Bronchial epithelial cell (primary cell): ENCODE measurements around the gene CSPG5. TPM values are rescaled to one million over a fixed set of nuclear protein-coding genes. Genes with fewer than 3 reads are reported as not detected.

Experiments used
- DNase-seq: peaks from one replicate; pipeline ENCODE4 v3.0.0-alpha.2; 2010; ENCODE audit warnings: low read depth
- FAIRE-seq: peaks from 2 replicates; lab custom pipeline; 2011; peaks lifted over from hg19 to GRCh38; lab: Jason Lieb, UNC
- H3K27me3 ChIP-seq: 2 replicates; pipeline ENCODE4 v1.5.1; 2011; ENCODE audit warnings: low read length; ENCODE audit not compliant: control insufficient read depth, insufficient read depth
- H3K36me3 ChIP-seq: 2 replicates; pipeline ENCODE4 v1.5.1; 2011; ENCODE audit warnings: low read length; ENCODE audit not compliant: control insufficient read depth, insufficient read depth
- H3K4me3 ChIP-seq: 2 replicates; pipeline ENCODE4 v1.5.1; 2011; ENCODE audit warnings: mild to moderate bottlenecking, low read depth, low read length, control low read depth
- total RNA-seq: library from RNA; depleted of rRNA; stranded (reverse); fragments of >200 nt; gene quantifications from 2 replicates; pipeline ENCODE4 v1.2.1, GENCODE V29; 2014
- TF ChIP-seq, protein P1 (sequence below): IDR thresholded peaks from 2 replicates; pipeline ENCODE4 v1.5.1; 2011; ENCODE audit warnings: mild to moderate bottlenecking, moderate library complexity, low read length, control low read depth, inconsistent platforms; ENCODE audit not compliant: insufficient read depth, severe bottlenecking

CSPG5 gene
- total RNA-seq, 1 donor from 2014 or later: 0.26 TPM

DNA sequence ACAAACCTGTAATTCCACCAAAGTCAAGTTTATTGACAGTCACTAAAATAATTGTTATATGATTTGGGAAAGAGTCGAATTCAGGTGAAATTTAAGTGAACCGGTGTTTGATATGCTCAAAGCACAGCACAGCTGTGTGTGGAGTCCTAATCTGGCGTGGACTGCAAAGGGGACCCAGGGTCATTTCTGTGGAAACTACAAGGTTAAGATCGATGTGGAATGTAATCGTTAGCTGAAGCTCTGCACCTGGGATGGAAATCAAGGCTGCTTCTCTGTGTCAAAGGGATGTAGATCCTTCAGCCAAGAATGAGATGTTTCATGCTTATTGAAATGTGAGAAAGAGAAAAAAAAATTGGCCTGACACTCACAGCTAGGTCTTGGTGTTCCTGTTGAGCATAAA, 63.6 kb downstream of the CSPG5 start:
- H3K4me3 ChIP-seq: no peak overlapping the region
- H3K36me3 ChIP-seq: peaks cover 2% of the 10 kb centered on the region
- DNase-seq (no peak), FAIRE-seq (no peak)
- H3K27me3 ChIP-seq: no peaks in the 10 kb centered on the region
- TF ChIP-seq, protein P1, sequence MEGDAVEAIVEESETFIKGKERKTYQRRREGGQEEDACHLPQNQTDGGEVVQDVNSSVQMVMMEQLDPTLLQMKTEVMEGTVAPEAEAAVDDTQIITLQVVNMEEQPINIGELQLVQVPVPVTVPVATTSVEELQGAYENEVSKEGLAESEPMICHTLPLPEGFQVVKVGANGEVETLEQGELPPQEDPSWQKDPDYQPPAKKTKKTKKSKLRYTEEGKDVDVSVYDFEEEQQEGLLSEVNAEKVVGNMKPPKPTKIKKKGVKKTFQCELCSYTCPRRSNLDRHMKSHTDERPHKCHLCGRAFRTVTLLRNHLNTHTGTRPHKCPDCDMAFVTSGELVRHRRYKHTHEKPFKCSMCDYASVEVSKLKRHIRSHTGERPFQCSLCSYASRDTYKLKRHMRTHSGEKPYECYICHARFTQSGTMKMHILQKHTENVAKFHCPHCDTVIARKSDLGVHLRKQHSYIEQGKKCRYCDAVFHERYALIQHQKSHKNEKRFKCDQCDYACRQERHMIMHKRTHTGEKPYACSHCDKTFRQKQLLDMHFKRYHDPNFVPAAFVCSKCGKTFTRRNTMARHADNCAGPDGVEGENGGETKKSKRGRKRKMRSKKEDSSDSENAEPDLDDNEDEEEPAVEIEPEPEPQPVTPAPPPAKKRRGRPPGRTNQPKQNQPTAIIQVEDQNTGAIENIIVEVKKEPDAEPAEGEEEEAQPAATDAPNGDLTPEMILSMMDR: no peak

DNA sequence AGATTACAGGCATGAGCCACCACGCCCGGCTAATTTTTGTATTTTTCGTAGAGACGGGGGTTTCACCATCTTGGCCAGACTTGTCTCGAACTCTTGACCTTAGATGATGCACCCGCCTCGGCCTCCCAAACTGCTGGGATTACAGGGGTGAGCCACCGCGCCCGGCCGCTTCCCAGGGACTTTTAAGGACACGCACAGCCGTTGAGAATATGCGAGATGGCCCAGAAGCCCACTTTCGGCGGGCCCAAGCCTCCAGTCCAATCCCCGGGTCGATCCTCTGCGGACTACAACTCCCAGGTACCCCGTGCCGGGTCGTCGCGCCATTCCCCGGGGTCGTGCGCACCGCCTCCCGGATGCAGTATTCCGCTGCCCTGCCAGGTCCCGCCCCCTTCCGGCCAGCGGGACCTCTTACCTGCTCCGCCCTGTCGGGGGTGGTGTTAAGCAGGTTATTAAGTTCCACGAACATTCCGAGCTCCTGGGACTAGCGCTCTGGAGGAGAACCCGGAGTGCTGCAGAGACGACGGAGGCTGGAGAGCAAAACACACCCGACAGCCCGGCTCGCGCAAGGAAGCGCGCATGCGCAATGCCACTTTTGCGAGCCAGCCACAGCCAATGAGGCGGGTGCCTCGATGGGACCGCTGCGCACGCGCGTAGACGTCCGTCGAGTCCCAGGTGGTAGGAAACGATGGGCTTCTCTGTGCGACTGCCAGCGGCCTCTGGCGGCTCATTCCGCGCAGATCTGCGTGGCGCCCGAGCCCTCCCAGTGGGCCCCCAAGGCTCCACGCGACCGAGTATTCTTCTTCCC, 65.3 kb downstream of the CSPG5 start, which contains the start of gene ELP6:
TSS of gene ELP6 (minus strand) at position 588 of the 805 bp plus-strand sequence. CDS start at position 466, 122 bp downstream.
- peak; percentile 85 for DNase-seq
- Histone ChIP-seq H3K4me3 (peak within 1 kb of the TSS; percentile 67), H3K27me3 (no peaks in the 10 kb centered on the region), H3K36me3 (peaks cover 4% of the 10 kb centered on the region)
- TF ChIP-seq, protein P1: peak; percentile 73
- FAIRE-seq: no peak

DNA sequence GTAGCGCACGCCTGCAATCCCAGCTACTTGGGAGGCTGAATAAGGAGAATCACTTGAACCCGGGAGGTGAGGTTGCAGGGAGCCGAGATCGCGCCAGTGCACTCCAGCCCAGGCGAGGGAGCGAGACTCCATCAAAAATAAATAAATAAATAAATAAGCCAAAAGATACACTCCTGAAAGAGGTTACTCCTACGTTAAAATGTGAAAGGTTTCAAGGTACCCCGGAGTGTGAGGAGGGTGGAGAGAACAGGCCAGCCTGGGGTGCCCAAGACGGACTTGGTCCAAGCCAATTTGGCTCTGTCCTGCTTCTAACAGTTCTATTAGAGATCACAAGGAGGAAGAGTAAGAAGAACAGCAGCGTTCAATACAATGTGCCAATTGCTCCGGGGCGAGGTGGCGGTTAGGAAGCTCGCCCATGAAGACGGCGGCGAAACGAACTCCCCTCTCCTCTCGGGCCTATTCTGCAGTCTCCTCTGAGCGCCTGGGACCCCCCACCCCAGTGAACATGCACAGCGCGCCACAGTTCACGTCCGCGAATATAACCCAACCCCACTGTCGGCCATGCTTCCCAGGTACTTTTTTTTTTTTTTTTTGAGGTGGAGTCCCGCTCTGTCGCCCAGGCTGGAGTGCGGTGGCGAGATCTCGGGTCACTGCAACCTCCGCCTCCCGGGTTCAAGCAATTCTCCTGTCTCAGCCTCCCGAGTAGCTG, 66.1 kb downstream of the CSPG5 start:
- FAIRE-seq (no peak), DNase-seq (peak; percentile 22)
- TF ChIP-seq, protein P1: no peak
- H3K4me3 ChIP-seq: peak overlapping the region; percentile 67
- no peaks in the 10 kb centered on the region for H3K27me3 ChIP-seq
- peaks cover 7% of the 10 kb centered on the region for H3K36me3 ChIP-seq

Other genes starting within 250 kb of the CSPG5 start
- gene PTPN23, start 197.8 kb downstream of the CSPG5 start, total RNA-seq: 12.6 and 12.7 TPM in 2 replicates
- gene SCAP, start 102.9 kb downstream of the CSPG5 start, total RNA-seq: 55.0 and 78.6 TPM in 2 replicates
- gene ELP6, start 65.2 kb downstream of the CSPG5 start, total RNA-seq: 23.0 and 27.4 TPM in 2 replicates
- 25.6 and 28.7 TPM in 2 replicates for gene SMARCC1, start 203.0 kb upstream of the CSPG5 start, total RNA-seq
- 53.2 and 57.2 TPM in 2 replicates for gene DHX30, start 224.3 kb upstream of the CSPG5 start, total RNA-seq